ENCODE data around the gene MFN2.
"Not testable (repeated sequence)": the region's sequence is repeated elsewhere in the genome, so short reads cannot be mapped to it uniquely, and the experiment has no call there.

The MFN2 gene

DNA sequence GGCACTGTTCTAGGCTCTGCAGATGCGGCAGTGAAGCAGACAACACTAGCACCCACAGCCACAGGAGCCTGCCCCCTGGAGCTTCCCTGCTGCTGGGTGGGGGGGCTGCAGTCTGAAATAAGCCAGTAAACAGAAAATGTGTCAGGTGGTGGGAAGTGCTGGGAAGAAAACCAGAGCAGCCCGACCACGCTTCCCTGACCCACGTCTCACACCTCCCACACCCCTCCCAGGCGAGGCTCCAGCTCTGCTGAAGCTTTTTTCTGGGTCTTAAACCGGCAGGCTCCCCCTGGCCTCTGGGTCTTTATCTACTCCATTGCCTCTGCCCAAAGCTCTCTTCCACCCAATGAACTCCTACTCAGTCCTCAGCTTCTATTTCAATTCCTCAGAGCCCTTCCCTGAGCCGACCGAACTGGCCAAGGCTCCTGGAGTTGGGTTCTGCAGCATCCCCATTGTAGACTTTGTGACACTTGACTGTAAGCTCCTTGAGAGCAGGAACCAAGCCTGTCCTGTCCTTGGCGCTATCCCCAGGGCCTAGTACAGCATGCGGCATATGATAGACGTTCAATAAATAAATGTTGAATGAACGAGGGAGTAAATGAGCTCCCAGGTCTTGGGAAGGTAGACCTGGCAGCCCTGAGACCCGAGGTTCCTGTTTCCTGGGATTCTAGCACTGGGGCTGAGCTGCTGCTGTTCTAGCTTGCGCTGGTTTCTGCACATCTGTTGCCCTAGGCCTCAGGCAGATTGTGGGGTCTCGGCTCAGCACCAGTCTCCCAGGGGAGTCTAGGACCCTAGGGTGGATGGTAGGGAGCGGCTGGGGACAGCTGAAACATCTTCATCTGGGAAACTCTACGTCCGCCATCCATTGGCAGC is 57.5 kb downstream of the MFN2 start:
- TF ChIP-seq EZH2phosphoT487 (IDR thresholded peaks at IDR 0.05; ENCODE audit: low read length), result no peak
- Histone ChIP-seq H2AFZ (ENCODE audit: low read length) (no peak overlapping the region), H3K4me2 (ENCODE audit: low read depth, low read length) (no peak overlapping the region)

GRCh38 chr1:12038356-12039163 is 58.3 kb downstream of the MFN2 start:
- DNase-seq, result no peak
- Histone ChIP-seq H3K27me3 (replicated peaks; ENCODE audit: insufficient read depth, low read length) (no peaks in the 10 kb centered on the region), H4K20me1 (ENCODE audit: insufficient read depth, low read length) (no peaks in the 10 kb centered on the region), H3K36me3 (replicated peaks; ENCODE audit: insufficient read depth, low read length) (no peaks in the 10 kb centered on the region), H3K9ac (ENCODE audit: low read length) (no peak overlapping the region), H3K4me1 (ENCODE audit: low read length) (peaks cover 14% of the 10 kb centered on the region), H3K27ac (ENCODE audit: low read length) (no peak overlapping the region), H3K79me2 (ENCODE audit: low read length) (no peaks in the 10 kb centered on the region), H3K9me2 (replicated peaks; ENCODE audit: insufficient read depth, low read length) (no peaks in the 10 kb centered on the region), H3F3A (ENCODE audit: insufficient read depth, low read length) (peaks cover 14% of the 10 kb centered on the region), H3K4me3 (ENCODE audit: low read length) (no peak overlapping the region), H3K4me2 (ENCODE audit: low read depth, low read length) (no peak overlapping the region), H2AFZ (ENCODE audit: low read length) (no peak overlapping the region), H3K9me3 (replicated peaks; ENCODE audit: insufficient read depth, low read length) (no peaks in the 10 kb centered on the region)
- TF ChIP-seq CTCF (IDR thresholded peaks at IDR 0.05; ENCODE audit: low read length), result no peak

More for the DNA sequence above, 57.5 kb downstream of the MFN2 start:
- H3K9me3 ChIP-seq (replicated peaks; ENCODE audit: insufficient read depth, low read length), result no peaks in the 10 kb centered on the region
- H3K27ac ChIP-seq (ENCODE audit: low read length), result no peak overlapping the region
- H3K79me2 ChIP-seq (ENCODE audit: low read length), result no peaks in the 10 kb centered on the region
- peaks cover 14% of the 10 kb centered on the region for H3F3A ChIP-seq (ENCODE audit: insufficient read depth, low read length)
- H3K36me3 ChIP-seq (replicated peaks; ENCODE audit: insufficient read depth, low read length), result no peaks in the 10 kb centered on the region
- H3K27me3 ChIP-seq (replicated peaks; ENCODE audit: insufficient read depth, low read length), result no peaks in the 10 kb centered on the region
- no peak overlapping the region for H3K4me3 ChIP-seq (ENCODE audit: low read length)
- no peaks in the 10 kb centered on the region for H3K9me2 ChIP-seq (replicated peaks; ENCODE audit: insufficient read depth, low read length)
- peaks cover 14% of the 10 kb centered on the region for H3K4me1 ChIP-seq (ENCODE audit: low read length)
- H4K20me1 ChIP-seq (ENCODE audit: insufficient read depth, low read length), result no peaks in the 10 kb centered on the region
- no peak overlapping the region for H3K9ac ChIP-seq (ENCODE audit: low read length)
- DNase-seq, result no peak

DNA sequence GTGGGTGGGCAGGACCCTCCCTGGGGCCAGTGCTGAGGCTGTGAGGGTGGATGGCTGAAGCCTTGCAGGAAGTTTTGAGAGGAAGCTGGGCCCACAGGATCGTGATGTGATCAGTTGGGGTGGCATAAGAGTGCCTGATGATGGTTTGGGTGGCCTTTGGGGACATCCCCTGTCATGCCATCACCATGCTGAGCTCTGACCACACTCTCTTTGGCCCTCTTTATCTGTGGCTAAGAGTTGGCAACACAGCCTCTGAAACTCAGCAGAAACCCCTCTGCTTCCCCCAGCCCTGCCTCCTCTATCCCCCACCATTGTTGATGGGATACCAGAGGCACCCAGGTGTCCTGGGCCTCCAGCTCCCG is 58.9 kb downstream of the MFN2 start:
- Histone ChIP-seq H3K79me2 (ENCODE audit: low read length) (no peaks in the 10 kb centered on the region), H3K27me3 (replicated peaks; ENCODE audit: insufficient read depth, low read length) (no peaks in the 10 kb centered on the region), H3K9me2 (replicated peaks; ENCODE audit: insufficient read depth, low read length) (no peaks in the 10 kb centered on the region), H3K9me3 (replicated peaks; ENCODE audit: insufficient read depth, low read length) (no peaks in the 10 kb centered on the region), H3K27ac (ENCODE audit: low read length) (no peak overlapping the region), H2AFZ (ENCODE audit: low read length) (no peak overlapping the region), H3F3A (ENCODE audit: insufficient read depth, low read length) (peaks cover 14% of the 10 kb centered on the region), H3K4me1 (ENCODE audit: low read length) (peaks cover 14% of the 10 kb centered on the region), H3K36me3 (replicated peaks; ENCODE audit: insufficient read depth, low read length) (no peaks in the 10 kb centered on the region), H4K20me1 (ENCODE audit: insufficient read depth, low read length) (no peaks in the 10 kb centered on the region), H3K9ac (ENCODE audit: low read length) (no peak overlapping the region), H3K4me2 (ENCODE audit: low read depth, low read length) (no peak overlapping the region), H3K4me3 (ENCODE audit: low read length) (no peak overlapping the region)
- TF ChIP-seq EZH2phosphoT487 (IDR thresholded peaks at IDR 0.05; ENCODE audit: low read length) (no peak), EZH2 (optimal IDR thresholded peaks at IDR 0.05; ENCODE audit: low read depth, low read length) (no peak), CTCF (IDR thresholded peaks at IDR 0.05; ENCODE audit: low read length) (no peak)
- no peak for DNase-seq

- not testable (repeated sequence) for H3K9ac ChIP-seq (ENCODE audit: low read length); H3K4me3 ChIP-seq (ENCODE audit: low read length)
- peak overlapping the region; percentile 22; the same call in 1 of the 2 replicates for H3K4me2 ChIP-seq (ENCODE audit: low read depth, low read length)
Observed at GRCh38 chr1:12039824-12040456, 59.7 kb downstream of the MFN2 start.

More at GRCh38 chr1:12039824-12040456, 59.7 kb downstream of the MFN2 start:
- not testable (repeated sequence) for DNase-seq; H3K27me3 ChIP-seq (replicated peaks; ENCODE audit: insufficient read depth, low read length); H3K9me3 ChIP-seq (replicated peaks; ENCODE audit: insufficient read depth, low read length); H4K20me1 ChIP-seq (ENCODE audit: insufficient read depth, low read length); H2AFZ ChIP-seq (ENCODE audit: low read length); H3K36me3 ChIP-seq (replicated peaks; ENCODE audit: insufficient read depth, low read length); H3K79me2 ChIP-seq (ENCODE audit: low read length); H3K9me2 ChIP-seq (replicated peaks; ENCODE audit: insufficient read depth, low read length)
- H3K4me1 ChIP-seq (ENCODE audit: low read length), result peaks cover 15% of the 10 kb centered on the region
- H3F3A ChIP-seq (ENCODE audit: insufficient read depth, low read length), result peaks cover 14% of the 10 kb centered on the region
- H3K27ac ChIP-seq (ENCODE audit: low read length), result peak overlapping the region; percentile 47; the same call in 1 of the 2 replicates
